ENCODE data around the gene ADISSP.
"Not testable (repeated sequence)": the region's sequence is repeated elsewhere in the genome, so short reads cannot be mapped to it uniquely, and the experiment has no call there.

The ADISSP gene

DNA sequence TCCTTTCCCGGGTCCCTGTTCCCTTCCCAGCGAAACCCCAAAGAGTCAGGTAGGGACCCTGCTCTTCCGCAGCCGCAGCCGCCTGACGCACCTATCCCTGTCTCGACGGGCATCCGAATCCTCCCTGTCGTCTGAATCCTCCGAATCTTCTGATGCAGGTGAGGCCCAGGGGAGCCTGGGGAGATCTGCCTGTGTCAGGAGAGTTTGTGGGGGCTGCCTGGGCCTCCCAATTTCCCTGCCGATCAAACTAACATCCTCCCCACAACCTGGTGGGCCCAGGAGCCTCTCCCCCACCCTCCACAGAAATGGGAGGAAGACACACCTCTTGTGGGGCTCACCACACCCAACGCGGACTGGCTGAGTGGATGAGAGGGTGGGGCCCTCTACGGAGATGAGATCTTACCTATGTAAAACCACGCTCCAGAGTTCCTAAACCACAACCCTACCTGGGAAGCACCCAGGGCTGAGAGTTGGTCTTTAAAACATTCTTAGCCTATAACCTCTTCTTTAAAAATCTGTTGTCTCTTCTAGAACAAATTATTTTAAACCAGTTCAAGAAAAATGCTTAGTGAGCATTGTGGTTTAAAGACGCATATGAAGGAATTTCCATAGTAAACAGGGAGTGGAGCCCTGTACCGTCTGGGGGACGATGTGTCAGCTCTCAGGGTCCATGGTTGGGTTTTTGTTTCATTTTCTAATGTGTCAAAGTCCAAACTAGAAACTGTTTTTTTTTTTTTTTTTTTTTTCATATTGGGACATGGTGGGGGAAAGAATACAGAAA lies 30.2 kb upstream of the ADISSP start:
- no peak for FAIRE-seq

DNA sequence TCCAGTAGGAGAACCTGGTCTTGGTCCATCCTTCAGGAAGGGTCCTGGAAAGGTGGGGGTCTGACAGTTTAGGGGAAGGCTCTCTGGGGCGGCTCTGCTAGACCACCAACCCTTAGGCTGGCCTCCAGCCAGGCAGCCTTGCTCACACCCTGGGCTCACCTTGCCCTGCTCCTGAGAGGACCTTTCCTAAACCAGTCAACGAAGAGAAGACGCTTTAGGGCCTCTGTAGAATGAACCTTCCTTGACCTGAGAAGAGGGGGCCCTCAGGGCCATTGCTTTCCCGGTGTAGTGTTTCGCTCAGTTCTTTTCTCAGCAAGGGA lies 29.6 kb upstream of the ADISSP start:
- FAIRE-seq, result no peak

DNA sequence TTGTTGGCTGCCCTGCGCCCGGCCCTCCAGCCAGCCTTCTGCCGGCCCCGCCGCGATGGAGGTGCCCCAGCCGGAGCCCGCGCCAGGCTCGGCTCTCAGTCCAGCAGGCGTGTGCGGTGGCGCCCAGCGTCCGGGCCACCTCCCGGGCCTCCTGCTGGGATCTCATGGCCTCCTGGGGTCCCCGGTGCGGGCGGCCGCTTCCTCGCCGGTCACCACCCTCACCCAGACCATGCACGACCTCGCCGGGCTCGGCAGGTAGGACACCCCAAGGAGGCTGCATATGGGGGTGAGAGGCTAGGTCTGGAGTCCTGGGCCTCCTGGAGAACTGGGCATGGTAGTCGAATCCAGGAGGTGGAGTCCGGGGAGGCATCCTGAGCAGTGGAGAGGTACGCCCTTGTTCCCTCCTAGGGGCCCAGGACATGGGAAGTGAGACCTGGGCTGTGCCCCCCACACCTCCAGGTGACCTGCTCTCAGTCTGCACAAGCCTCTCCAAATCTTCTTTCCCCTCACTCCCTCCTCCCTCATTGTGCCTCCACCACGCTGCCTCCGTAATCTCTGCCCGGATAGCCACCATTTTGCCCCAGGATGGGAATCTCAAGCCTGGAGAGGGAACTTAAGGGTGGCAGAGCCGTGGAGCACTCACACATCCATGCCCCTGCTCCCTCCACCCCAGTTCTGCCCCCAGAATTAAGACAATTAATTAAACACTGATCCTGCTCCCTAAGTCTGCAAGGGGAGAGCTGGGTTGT lies 29.1 kb upstream of the ADISSP start:
- no peak for FAIRE-seq

GRCh38 chr20:3795511-3796468 lies 28.2 kb upstream of the ADISSP start, which contains the start of gene CDC25B:
CDC25B (plus strand) TSS chr20:3796310; CDS start chr20:3796532, 222 bp downstream.
- no peak for FAIRE-seq

GRCh38 chr20:3794701-3795420 lies 27.3 kb upstream of the ADISSP start:
- FAIRE-seq, result no peak

GRCh38 chr20:3794168-3794567 lies 26.6 kb upstream of the ADISSP start:
- FAIRE-seq, result not testable (repeated sequence)

DNA sequence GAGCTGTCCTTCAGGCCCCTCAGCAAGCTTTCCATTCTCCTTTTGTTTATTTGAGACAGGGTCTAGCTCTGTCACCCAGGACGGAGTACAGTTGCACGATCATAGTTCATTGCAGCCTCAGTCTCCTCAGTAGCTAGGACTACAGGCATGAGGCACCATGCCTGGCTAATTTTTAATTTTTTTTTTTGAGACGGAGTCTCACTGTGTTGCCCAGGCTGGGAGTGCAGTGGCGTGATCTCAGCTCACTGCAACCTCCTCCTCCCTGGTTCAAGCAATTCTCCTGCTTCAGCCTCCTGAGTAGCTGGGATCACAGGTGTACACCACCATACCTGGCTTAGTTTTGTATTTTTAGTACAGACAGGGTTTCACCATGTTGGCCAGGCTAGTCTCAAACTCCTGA lies 21.6 kb upstream of the ADISSP start:
- FAIRE-seq, result not testable (repeated sequence)

GRCh38 chr20:3788685-3789155 lies 21.2 kb upstream of the ADISSP start:
- no peak for FAIRE-seq

- FAIRE-seq, result no peak
These were observed 19.9 kb upstream of the ADISSP start for GRCh38 chr20:3787324-3788014.

- no peak for FAIRE-seq
These were observed 19.2 kb upstream of the ADISSP start, which contains the start of gene CENPB for GRCh38 chr20:3786665-3787323. CENPB (minus strand) TSS chr20:3786740; CDS start chr20:3786483, 257 bp downstream.

GRCh38 chr20:3786126-3786484 lies 18.6 kb upstream of the ADISSP start:
- no peak for FAIRE-seq

DNA sequence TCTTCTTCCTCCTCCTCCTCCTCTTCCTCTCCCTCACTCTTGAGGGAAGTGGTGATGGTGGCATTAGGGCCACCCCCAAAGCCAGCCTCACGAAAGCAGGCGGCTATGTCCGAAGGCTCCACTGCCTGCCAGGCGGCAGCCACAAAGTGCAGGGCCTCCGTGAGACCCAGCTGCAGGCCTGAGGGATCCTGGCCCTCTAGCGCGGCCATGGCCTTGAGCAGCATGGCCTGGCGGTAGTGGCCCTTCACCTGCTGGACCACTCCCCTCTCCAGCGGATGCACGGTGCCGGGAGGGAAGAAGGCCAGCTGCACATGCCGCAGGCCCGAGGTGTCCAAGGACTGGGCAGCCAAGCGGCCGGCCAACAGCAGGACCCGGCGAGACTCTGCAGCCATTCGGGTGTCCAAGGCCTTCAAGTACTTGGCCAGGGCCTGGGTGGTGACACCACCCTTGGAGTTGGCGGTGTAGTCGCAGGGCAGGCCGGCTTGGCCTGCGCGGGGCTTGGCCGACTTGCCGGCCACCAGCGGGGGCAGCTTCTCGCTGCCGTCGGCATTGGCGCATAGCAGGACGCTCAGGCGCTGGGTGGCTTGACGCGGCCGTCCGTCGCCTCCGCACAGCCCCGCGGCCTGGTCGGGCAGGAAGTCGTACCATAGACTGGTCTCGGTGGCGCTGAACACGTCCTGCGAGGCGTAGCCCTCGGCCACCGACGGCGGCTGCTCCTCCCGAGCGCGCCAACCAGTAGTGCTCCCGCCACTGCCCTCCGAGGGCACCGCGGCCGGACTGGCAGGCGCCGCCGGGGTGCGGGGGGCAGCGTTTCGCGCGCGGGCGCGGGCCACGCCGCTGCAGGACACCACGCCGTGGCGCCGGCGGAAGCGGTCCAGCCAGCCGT lies 17.9 kb upstream of the ADISSP start:
- FAIRE-seq, result no peak

- FAIRE-seq, result no peak
These were observed 17.3 kb upstream of the ADISSP start for GRCh38 chr20:3784863-3785239.

- no peak for FAIRE-seq
These were observed 16.8 kb upstream of the ADISSP start for GRCh38 chr20:3784216-3784853.

DNA sequence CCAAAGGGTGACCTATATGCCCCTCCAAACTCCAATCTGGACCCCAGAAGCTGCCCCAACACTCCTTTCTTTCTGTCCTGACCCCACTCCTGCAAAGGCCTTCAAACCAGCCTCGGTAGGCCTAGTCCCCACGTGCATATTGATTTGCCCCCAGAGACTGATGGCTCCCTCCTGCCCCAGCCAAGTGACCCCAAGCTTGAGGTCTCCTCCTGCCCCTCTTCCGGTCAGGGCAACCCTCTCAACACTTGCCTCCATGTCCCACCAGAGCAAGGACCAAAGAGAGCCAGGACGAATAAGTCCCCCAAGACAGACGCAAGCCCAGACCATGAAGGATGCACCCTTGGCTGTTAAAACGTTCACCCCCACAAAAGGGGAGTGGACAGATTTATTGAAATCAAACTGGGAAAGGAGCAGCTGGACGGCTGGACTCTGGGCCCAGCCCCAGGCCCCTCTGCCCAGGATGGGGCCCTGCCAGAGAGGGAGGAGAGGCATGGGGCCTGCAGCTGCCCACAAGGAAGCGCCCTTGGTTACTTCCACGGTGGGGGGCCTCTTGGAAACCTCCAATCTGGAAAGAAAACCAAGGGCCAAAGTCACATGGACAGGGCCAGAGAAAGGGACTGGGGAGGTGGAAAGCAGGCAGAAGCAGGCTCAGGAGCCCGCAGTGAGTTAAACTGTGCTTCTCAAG lies 16.1 kb upstream of the ADISSP start:
- no peak for FAIRE-seq

GRCh38 chr20:3783068-3783489 lies 15.5 kb upstream of the ADISSP start:
- no peak for FAIRE-seq

GRCh38 chr20:3782597-3782996 lies 15.0 kb upstream of the ADISSP start:
- no peak for FAIRE-seq

DNA sequence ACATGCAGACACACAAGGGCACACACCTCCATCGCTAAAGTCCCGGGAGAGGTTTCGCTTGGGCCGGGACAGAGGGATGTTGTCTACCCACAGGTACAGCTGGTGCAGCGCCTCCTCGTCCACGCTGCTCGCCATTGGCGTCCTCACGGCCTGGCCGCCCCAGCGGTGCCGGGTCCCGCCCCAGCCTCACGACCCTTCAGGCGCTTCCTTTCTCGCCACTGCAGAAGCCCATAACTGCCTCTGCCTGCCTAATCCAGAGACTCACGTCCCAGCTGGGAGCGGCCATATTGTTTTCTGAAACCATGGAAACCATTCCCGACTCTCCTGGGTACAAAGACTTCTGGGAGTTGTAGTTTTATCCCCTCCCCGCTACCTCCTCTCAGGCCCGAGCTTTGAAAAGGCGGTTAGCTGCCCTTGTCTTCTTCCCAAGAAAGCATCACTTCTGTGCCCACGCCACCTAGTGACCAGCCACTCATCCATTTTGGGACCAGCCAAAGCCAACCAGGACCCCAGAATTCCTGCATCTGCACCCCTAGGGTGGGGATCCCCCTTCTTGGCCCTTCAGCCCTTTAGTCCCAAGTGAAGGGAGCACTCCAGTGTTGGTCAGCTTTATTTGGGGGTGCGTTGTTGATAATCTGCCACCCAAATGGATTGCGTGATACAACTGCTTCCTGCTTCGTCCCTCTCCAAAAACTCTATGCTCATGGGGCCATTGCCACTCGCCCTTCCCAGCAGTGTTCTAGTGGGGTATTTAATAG lies 13.8 kb upstream of the ADISSP start, which contains the start of gene SPEF1:
TSS of gene SPEF1 (minus strand) at position 296 of the 758 bp plus-strand sequence. CDS start at position 135, 161 bp downstream.
- no peak for FAIRE-seq

Measured in colon (tissue), 2 donors.